Measurements from ENCODE around the gene MAPK8. TPM values are rescaled to one million over a fixed set of nuclear protein-coding genes. Genes with fewer than 3 reads are reported as not detected.

MAPK8 gene
- total and polyA plus RNA-seq, 3 donors from 2014 or later = 91.8 to 114 (median 98.8) TPM

GRCh38 chr10:48414160-48414559, 107.7 kb downstream of the MAPK8 start:
- H3K27ac ChIP-seq = no peak overlapping the region
- H3K4me3 ChIP-seq = no peak overlapping the region
- no peaks in the 10 kb centered on the region for H3K27me3 ChIP-seq
- no peak for DNase-seq
- TF ChIP-seq CTCF (IDR thresholded peaks at IDR 0.05) = no peak
- no peak for TF ChIP-seq POLR2A (IDR thresholded peaks at IDR 0.05)
- no peaks in the 10 kb centered on the region for H3K36me3 ChIP-seq (ENCODE audit: low read depth, missing control alignments)
- no peaks in the 10 kb centered on the region for H3K4me1 ChIP-seq
- intact Hi-C loops (cut with DNase I; ENCODE audit: low total_unique reads) = no loop called here
- no peaks in the 10 kb centered on the region for H3K9me3 ChIP-seq
- WGBS, 2 donors = 98 to 100% methylated on average over 1 of the region's 1 CpG

GRCh38 chr10:48414778-48415177, 108.3 kb downstream of the MAPK8 start:
- no peak for DNase-seq
- WGBS, 2 donors = 96 to 100% methylated on average over 1 of the region's 1 CpG
- intact Hi-C loops (cut with DNase I; ENCODE audit: low total_unique reads) = no loop called here
- H3K9me3 ChIP-seq = no peaks in the 10 kb centered on the region
- TF ChIP-seq POLR2A (IDR thresholded peaks at IDR 0.05) (no peak), CTCF (IDR thresholded peaks at IDR 0.05) (no peak)
- H3K27ac ChIP-seq = no peak overlapping the region
- H3K36me3 ChIP-seq (ENCODE audit: low read depth, missing control alignments) = no peaks in the 10 kb centered on the region
- no peak overlapping the region for H3K4me3 ChIP-seq
- no peaks in the 10 kb centered on the region for H3K4me1 ChIP-seq
- H3K27me3 ChIP-seq = no peaks in the 10 kb centered on the region

- Histone ChIP-seq H3K9me3 (no peaks in the 10 kb centered on the region), H3K36me3 (ENCODE audit: low read depth, missing control alignments) (no peaks in the 10 kb centered on the region), H3K27ac (no peak overlapping the region), H3K4me1 (no peaks in the 10 kb centered on the region), H3K4me3 (no peak overlapping the region), H3K27me3 (no peaks in the 10 kb centered on the region)
- intact Hi-C loops (cut with DNase I; ENCODE audit: low total_unique reads) = no loop called here
- 76 to 84% methylated on average over 2 of the region's 2 CpGs for WGBS, 2 donors
- TF ChIP-seq CTCF (IDR thresholded peaks at IDR 0.05) (no peak), POLR2A (IDR thresholded peaks at IDR 0.05) (no peak)
- no peak for DNase-seq
Measured at GRCh38 chr10:48416584-48417232, 110.2 kb downstream of the MAPK8 start.

- intact Hi-C loops (cut with DNase I; ENCODE audit: low total_unique reads) = no loop called here
- H3K27ac ChIP-seq = no peak overlapping the region
Measured at GRCh38 chr10:48417374-48417773, 110.9 kb downstream of the MAPK8 start.

More at GRCh38 chr10:48417374-48417773, 110.9 kb downstream of the MAPK8 start:
- no peaks in the 10 kb centered on the region for H3K9me3 ChIP-seq
- no peaks in the 10 kb centered on the region for H3K4me1 ChIP-seq
- H3K36me3 ChIP-seq (ENCODE audit: low read depth, missing control alignments) = no peaks in the 10 kb centered on the region
- 92 to 100% methylated on average over 1 of the region's 1 CpG for WGBS, 2 donors
- no peak for DNase-seq
- no peak overlapping the region for H3K4me3 ChIP-seq
- no peaks in the 10 kb centered on the region for H3K27me3 ChIP-seq
- TF ChIP-seq POLR2A (IDR thresholded peaks at IDR 0.05) (no peak), CTCF (IDR thresholded peaks at IDR 0.05) (no peak)
